Measurements from ENCODE around the gene PTPRA.
A peak's percentile ranks its signal among the peaks of the same experiment; 100 is the strongest.

PTPRA gene

DNA sequence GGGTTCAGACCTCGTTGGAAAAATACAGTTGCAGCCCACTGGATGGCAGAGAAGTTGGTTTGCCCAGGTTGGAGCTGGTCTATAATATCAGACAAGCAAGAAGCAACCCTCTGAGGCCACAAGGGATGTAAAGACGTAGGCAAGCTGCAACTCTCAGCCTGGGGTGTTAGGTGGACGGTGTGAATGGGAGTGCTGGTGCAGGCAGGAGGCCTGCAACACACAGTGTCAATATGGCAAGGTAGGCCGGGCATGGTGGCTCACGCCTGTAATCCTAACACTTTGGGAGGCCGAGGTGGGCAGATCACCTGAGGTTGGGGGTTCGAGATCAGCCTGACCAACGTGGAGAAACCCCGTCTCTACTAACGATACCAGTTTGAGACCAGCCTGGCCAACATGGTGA is 22.2 kb upstream of the PTPRA start:
- DNase-seq = no peak

GRCh38 chr20:2858591-2858990 is 14.7 kb upstream of the PTPRA start:
- DNase-seq = no peak

DNA sequence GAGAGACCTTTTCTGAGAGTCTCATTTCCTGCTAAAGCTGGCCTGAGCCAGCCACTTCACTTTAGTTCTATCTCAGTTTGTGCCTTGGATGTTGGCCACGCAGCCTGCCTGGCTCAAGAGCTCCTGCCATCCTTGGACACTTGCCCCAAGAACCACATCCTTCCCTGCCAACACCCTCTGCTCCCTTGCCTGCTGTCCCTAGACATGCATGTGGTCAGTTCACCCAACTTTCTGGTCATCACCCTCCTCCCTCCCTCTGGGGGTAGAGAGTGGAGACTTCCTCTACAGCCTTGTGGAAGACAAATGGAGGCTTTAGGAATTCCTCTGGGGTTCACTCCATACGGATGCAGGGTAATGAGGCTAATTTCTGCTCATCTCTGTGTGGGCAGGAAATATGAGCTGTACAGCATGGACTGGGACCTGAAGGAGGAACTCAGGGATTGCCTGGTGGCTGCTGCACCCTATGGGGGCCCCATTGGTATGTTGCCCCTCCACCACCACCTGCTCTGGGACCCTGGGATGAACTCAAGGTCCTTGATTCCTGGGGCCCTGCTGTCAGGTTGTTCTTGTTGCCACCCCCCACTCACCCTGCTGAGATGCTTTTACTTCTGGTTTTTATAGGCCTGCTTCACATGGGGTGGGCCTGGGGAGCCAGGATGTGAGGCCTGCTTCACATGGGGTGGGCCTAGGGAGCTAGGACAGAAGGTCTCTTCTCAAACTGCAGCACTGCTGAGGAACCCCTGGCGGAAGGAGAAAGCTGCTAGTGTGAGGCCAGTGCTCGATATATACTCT is 13.8 kb upstream of the PTPRA start:
- peak; percentile 14 to 16 for DNase-seq

- DNase-seq = no peak
These were observed 8.7 kb upstream of the PTPRA start for GRCh38 chr20:2864626-2865025.

DNA sequence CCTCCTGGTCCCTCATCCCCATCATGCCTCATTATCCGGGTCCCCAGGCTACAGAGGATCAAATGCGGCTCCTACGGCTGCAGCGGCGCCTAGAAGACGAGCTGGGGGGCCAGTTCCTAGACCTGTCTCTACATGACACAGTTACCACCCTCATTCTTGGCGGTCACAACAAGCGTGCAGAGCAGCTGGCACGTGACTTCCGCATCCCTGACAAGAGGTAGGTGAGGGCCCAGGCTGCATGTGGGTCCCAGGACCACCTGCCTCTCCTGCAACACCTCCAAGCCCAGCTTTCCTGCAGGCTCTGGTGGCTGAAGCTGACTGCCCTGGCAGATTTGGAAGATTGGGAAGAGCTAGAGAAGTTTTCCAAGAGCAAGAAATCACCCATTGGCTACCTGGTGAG is 8.2 kb upstream of the PTPRA start:
- no peak for DNase-seq

DNA sequence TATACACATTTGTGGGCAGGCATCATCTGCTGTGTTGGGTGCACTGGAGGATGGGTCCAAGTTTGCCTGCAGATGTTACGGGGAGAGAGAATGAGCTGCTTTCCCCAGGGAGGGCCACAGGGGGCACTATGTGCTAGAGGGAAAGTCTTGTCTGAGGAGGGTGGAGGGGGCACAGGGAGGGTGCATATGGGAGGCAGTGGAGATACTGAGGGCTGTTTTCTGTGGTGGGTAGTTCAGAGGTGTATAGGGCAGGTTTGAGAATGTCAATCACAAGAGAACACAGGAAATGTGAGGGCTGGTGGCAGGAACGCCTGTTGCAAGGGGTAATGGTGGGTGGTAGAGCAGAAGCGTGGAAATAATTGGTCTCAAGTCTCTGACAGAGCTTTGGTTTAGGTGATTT is 7.7 kb upstream of the PTPRA start:
- no peak for DNase-seq

- DNase-seq = no peak
These were observed 7.0 kb upstream of the PTPRA start for GRCh38 chr20:2866236-2866635.

DNA sequence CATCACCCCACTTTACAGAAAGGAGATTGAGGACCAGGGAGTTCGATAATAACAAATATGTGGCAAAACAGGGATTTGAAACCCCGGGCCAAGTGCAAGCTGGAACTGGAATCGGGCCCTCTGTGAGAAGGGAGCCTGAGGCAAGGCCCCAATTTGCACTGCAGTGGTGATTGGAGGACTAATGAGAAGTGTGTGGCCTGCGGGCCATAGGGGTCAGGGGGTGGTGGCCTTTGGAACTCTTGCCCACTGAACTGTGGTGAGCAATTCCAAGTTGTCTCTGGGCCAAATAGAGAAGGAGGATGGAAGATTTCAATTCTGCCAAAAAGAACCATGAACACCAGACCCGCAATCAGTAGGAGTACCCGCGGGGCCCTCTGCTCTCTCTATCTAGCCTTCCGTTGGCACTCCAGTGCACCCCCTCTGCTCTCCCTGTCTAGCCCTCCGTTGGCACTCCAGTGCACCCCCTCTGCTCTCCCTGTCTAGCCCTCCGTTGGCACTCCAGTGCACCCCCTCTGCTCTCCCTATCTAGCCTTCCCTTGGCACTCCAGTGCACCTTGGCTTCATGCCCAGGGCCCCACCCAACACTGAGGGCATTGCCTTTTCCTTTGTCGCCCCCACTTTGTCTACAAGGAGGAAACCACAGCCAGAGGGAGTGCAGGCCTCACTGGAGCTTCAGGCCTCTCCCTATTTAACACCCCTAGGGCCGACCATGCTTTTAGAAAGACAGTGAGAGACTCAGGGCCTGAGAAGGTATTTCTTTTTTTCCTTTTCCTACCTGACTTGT is 6.0 kb upstream of the PTPRA start:
- DNase-seq = no peak

DNA sequence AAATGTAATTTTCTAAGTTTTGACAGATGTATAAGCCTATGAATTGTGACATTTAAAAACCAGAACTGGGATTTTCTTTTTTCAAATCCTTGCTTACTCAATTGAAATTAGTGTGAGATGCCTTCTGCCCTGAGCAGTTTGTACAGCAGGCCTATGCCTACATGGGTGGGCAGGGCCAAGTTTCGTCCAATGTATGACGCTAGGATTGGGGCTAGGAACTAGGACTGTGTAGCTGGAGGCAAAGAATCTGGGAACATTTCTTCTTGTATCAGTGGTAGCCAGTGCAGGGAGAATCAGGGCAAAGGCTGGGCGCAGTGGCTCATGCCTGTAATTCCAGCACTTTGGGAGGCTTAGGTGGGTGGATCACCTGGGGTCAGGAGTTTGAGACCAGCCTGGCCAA is 3.9 kb upstream of the PTPRA start:
- DNase-seq = no peak

DNA sequence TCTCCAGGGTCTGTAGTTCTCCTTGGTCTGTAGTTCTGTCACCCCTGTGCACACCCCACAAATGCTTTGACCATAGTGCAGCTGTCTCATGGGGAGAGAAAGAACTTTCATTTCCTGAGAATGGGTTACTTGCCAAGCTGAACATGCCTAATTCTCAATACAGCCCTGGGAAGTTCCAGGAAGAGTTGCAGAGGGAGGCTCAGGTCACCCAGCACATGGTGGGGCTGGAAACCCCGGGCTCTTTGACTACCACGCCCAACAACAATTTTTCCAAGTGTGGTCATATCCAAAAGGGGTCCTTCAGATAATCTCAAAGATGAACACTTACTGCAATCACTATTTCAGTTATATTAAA is 2.2 kb upstream of the PTPRA start:
- DNase-seq = no peak

DNA sequence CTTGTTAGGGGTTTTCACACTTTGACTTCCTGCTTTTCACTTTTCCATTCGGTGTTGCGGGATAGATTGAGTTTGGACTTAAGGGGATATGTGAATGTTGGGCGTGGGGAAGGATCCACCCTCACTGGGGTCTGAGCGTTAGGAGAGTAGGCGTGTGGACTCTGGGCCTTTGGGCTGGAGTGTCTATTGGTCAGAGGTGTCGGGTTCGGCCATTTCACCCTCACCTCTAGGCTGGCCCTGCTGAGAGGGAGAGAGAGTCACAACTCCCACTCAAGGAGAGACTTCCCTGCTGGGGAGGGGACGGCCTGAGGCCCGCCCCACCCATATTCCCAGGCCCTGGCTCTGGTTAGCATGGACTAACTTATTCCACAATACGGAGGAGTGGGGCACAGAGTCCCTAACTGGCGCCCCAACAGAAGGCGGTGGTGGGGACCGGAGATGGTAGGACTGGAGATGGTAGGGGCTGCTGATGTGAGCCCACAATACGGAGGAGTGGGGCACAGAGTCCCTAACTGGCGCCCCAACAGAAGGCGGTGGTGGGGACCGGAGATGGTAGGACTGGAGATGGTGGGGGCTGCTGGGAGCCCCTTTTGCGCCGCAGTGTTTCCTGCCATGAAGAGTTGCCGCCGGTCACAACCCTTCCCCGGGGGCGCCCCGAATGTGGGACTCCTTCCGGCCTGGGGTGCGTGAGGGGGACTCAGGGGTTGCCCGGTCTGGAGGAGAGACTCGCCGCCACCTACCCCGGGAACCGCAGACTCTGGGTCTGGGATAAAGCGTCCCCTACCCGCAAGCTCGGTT is 1.4 kb upstream of the PTPRA start:
- no peak for DNase-seq

DNA sequence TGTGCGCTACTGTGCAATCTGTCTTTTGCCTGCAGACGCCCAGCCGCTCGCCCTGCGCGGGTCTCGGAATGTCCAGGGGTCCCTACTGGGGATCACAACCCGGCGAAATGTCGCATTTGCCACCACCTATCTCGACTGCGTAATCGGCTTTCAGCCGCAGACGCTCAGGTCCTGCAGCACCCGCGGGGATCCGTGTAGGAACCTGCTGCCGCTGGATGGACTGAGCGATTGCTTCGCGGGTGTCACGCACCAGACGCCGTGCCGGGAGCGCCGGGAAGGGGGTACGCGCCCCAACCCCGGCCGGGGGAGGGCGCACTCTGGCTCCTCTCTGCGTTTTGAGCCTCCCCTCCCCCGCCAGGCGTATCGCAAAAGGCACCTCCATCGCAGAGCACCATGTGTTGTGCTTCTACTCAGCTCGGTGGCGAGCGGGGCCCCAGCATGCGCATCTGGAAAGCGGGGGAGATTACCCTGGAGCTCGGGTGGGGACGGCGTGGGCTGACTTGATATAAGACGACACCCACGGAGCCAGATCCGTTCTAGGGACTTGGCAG is 747 bp upstream of the PTPRA start:
- DNase-seq = no peak

DNA sequence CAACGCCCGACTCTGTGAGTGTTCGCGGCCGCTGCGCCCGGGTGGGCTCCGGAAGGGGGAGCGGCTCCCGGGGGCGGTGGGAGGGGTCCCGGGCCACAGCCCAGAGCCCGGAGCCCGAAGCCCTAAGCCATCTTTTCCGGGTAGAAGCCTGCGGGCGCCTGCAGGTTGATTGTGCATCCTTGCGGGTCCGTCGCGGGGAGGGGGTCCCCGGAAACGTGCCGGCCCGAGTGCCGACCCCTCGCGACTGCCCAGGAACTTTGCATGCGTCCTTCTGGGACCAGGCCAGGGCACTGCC is 413 bp downstream of the PTPRA start:
- no peak for DNase-seq

DNA sequence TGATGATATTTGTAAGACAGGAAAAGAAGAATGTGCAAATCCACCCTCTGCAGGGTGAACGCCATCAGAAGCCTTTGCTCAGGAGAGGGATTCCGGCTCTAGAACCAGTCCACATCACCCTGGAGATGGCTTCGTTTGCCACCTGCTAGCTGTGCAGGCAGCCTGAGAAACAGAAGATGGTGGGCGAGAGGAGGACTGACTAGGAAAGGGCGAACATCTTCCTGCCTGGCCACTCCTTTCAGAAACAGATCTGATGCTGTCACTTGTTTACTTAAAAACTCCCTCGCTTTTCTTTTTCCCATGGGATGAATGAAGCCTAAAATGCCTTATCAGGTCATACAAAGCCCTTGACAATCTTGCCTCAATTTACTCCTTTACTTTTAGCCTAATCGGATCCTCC is 1.2 kb downstream of the PTPRA start:
- DNase-seq = peak in 1 of 2 experiments; percentile 24

DNA sequence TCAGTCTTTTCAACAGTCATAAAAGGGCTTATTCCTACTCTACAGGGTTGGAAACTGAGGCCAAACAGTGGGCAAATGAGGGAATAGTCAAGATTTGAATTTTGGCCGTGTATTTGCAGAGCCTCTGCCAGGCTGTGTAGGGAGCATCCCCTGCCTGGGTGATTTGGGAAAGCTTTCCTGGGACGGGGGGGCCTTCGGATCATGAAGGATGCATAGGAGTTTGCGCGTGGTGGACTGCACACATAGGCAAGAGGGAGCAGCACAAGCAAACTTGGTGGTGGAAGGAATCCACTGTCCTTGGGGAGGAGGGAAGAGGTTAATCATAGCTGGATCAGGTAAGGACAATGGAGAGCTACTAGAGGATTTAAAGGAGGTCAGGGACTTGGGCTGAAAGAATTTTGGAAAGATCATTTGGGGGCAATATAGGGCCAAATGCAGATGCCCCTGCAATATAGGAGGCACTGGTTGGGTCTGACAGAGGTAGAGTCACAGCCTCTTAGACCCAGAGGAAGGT is 2.5 kb downstream of the PTPRA start:
- DNase-seq = no peak

DNA sequence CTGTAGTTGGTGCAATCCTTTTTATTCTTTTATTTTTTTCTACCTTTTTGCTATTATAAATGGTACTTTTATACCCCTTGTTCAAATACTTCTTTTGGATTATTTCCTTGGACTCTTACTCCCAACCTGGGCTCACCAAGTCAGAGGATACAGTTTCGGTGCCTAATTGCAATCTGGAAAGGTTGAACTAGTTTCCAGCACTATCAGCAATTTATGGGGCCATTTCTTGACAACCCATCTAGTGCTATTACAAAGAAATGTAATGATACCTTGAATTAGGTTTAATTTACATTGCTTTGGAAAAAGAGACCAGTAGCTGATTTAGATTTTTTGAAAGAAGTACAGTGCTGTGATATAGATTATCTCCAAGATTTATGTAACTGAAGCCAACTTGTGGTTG is 5.2 kb downstream of the PTPRA start:
- no peak for DNase-seq

DNA sequence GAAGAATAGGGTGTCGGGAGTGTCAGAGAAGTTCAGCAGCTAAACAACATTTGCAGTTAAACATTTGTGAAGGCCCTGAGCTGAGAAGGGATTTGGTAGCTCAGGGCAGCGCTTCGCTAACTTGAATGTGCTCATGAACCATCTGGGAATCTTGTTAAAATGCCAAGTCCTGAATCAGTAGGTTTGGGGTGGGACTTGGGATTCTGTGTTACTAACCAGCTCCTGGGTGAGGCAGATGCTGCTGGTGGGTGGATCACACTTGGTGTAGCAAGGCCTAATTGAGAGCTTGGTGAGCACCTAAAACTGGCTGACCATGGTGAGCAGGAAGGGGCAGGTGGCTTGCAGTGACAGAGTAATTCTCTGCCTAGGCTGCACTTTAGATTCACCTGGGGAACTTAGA is 5.9 kb downstream of the PTPRA start:
- DNase-seq = peak; percentile 7 to 53

GRCh38 chr20:2880650-2881049 is 7.4 kb downstream of the PTPRA start:
- DNase-seq = no peak

DNA sequence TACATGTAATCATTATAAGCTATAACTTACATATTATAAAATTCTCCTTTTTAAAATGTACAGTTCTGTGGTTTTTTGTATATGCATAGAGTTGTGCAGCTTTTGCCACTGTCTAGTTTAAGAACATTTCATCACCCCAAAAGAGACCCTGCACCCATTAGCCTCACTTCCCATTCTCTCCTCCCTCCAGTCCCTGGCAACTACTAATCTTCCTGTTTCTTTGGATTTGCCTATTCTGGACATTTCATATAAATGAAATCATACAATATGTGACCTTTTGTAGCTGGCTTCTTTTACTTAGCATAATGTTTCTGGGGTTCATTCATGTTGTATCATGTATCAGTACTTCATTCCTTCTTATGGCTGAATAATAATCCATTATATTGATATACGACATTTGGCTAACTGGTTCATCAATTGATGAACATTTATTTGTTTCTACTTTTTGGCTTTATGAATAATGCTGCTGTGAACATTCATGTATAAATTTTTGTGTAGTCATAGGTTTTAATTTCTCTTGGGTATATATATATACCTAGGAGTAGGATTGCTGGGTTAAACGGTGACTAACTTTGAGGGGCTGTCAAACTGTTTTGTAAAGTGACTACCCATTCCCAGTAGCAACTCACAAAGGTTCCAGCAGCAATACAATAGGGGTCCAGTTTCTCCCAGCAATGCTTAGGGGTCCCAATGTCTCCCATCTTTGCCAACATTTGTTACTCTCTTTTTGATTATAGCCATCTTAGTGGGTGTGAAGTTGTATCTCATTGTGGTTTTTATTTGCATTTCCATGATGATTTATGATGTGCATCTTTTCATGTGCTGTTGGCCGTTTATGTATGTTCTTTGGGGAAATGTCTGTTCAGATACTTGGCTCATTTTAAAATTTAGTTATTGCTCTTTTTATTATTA is 10.7 kb downstream of the PTPRA start:
- no peak for DNase-seq

DNA sequence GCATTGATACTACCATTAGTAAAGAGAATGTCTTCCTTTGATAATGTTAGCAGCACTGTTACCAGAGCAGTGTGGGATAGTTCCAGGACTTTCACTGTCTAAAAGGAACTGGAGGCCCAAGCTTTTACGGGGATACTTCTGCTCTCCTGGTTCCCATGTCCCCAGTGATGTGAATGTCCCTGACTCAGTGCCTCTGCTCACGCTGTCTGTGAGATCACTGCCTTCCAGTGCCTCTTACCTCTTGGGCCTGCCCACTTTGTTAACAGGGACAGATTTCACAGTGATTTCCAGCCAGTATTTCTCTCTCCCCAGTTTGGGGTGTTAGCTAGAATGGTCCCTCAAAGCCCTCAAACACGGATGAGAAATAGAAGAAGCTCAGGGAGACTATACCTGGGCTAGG is 14.4 kb downstream of the PTPRA start:
- DNase-seq = no peak

- no peak for DNase-seq
These were observed 15.1 kb downstream of the PTPRA start for GRCh38 chr20:2888224-2888955.

GRCh38 chr20:2889209-2889608 is 15.9 kb downstream of the PTPRA start:
- no peak for DNase-seq
